GM12878 (cell line): ENCODE results near the gene PSMB10. TPM values are rescaled to one million over a fixed set of nuclear protein-coding genes. Genes with fewer than 3 reads are reported as not detected.
A peak's percentile ranks its signal among the peaks of the same experiment; 100 is the strongest.

Experiments
- CREB1 ChIP-seq: IDR thresholded peaks from 2 replicates; pipeline ENCODE4 v1.6.1; 2012; ENCODE audit warnings: low read depth, mild to moderate bottlenecking, inconsistent platforms
- E2F4 ChIP-seq: IDR thresholded peaks from 2 replicates; pipeline ENCODE4 v1.6.1; 2012; ENCODE audit warnings: low read depth, low read length, improper control_type of control experiment
- HDAC6 ChIP-seq: fragments of 200-600 bp; sonication (generic); IDR thresholded peaks from one replicate; pipeline ENCODE4 v1.8.0; 2017; ENCODE audit warnings: antibody characterized with exemption; ENCODE audit not compliant: unreplicated experiment
- IKZF2 ChIP-seq, 2 experiments: fragments of 450-650 bp; IDR thresholded peaks; 2 replicates each; pipeline ENCODE4 v1.6.1; 2017; ENCODE audit warnings: mild to moderate bottlenecking in 2 of 2, moderate library complexity in 2 of 2
- JUND ChIP-seq: IDR thresholded peaks from 2 replicates; pipeline ENCODE4 v1.6.1; 2012; ENCODE audit warnings: low read depth, mild to moderate bottlenecking, low read length, improper control_type of control experiment, moderate library complexity
- KDM1A ChIP-seq: fragments of 200-600 bp; sonication (generic); IDR thresholded peaks from 2 replicates; pipeline ENCODE4 v1.6.1; 2016; ENCODE audit warnings: borderline replicate concordance
- MEF2B ChIP-seq: fragments of 450-650 bp; IDR thresholded peaks from 2 replicates; pipeline ENCODE4 v1.6.1; 2018; ENCODE audit warnings: mild to moderate bottlenecking, moderate library complexity; ENCODE audit not compliant: partially characterized antibody, poor library complexity, severe bottlenecking
- NFYB ChIP-seq: IDR thresholded peaks from 2 replicates; pipeline ENCODE4 v1.6.1; 2011; ENCODE audit warnings: low read depth, mild to moderate bottlenecking, low read length, improper control_type of control experiment, moderate library complexity; ENCODE audit not compliant: insufficient read depth
- NRF1 ChIP-seq: conservative IDR thresholded peaks from 2 replicates; pipeline ENCODE4 v1.6.1; 2011; ENCODE audit warnings: mild to moderate bottlenecking, low read depth, low read length, improper control_type of control experiment
- POU2F2 ChIP-seq: IDR thresholded peaks from 3 replicates; pipeline ENCODE4 v1.6.1; 2011; ENCODE audit warnings: low read depth, mild to moderate bottlenecking, low read length, borderline replicate concordance
- RB1 ChIP-seq: fragments of 450-650 bp; formaldehyde crosslinking; IDR thresholded peaks from 2 replicates; pipeline ENCODE4 v1.6.1; 2017; ENCODE audit warnings: mild to moderate bottlenecking, borderline replicate concordance
- SMAD1 ChIP-seq: fragments of 450-650 bp; IDR thresholded peaks from 2 replicates; pipeline ENCODE4 v1.6.1; 2018; ENCODE audit warnings: mild to moderate bottlenecking, low read depth; ENCODE audit not compliant: partially characterized antibody
- USF2 ChIP-seq: IDR thresholded peaks from 2 replicates; pipeline ENCODE4 v1.6.1; 2011; ENCODE audit warnings: low read depth, low read length, improper control_type of control experiment, borderline replicate concordance
- WRNIP1 ChIP-seq: IDR thresholded peaks from 2 replicates; pipeline ENCODE4 v1.6.1; 2011; ENCODE audit warnings: low read depth, low read length, improper control_type of control experiment, borderline replicate concordance
- YY1 ChIP-seq: IDR thresholded peaks from 2 replicates; pipeline ENCODE4 v1.6.1; 2011; ENCODE audit warnings: low read depth, mild to moderate bottlenecking, low read length
- ZNF207 ChIP-seq: fragments of 450-650 bp; IDR thresholded peaks from 2 replicates; pipeline ENCODE4 v1.6.1; 2014; ENCODE audit warnings: antibody characterized with exemption, mild to moderate bottlenecking, borderline replicate concordance
- polyA plus RNA-seq, 11 experiments: library from polyadenylated mRNA; depleted of rRNA in 4 of 11; unstranded in 6 of 11; stranded (reverse) in 5 of 11; fragments of >200 nt; fragmentation: Nextera tagmentation in 4 of 11; fragmentation: Illumina TruSeq in 1 of 11; extraction: Ambion mirVana in 4 of 11; extraction: Trizol in 1 of 11; gene quantifications; 1 replicate in 1 of 11; 2 replicates in 10 of 11; pipeline versions ENCODE4 v1.2.1 to v1.2.3, GENCODE V29; 2011 to 2016; ENCODE audit warnings: inconsistent platforms in 2 of 11, missing spikeins in 2 of 11, low read depth in 1 of 11
- total RNA-seq, 4 experiments: library from RNA; depleted of rRNA in 3 of 4; stranded (reverse); fragments of >200 nt in 3 of 4; fragmentation: Illumina TruSeq in 1 of 4; extraction: Trizol in 1 of 4; gene quantifications; 2 replicates each; pipeline versions ENCODE4 v1.2.1 to v1.2.3, GENCODE V29; 2013 to 2021
- TF ChIP-seq, protein P1 (sequence below): fragments of 450-650 bp; conservative IDR thresholded peaks from 2 replicates; pipeline ENCODE4 v1.6.1; 2017; ENCODE audit warnings: mild to moderate bottlenecking, moderate library complexity
- TF ChIP-seq, protein P2 (sequence below): IDR thresholded peaks from 2 replicates; pipeline ENCODE4 v1.6.1; 2012; ENCODE audit warnings: low read length, inconsistent platforms
- TF ChIP-seq, protein P3 (sequence below): fragments of 450-650 bp; IDR thresholded peaks from 2 replicates; pipeline ENCODE4 v1.6.1; 2017; ENCODE audit warnings: mild to moderate bottlenecking, low read depth, inconsistent platforms; ENCODE audit not compliant: poor library complexity, severe bottlenecking

Gene PSMB10
- total and polyA plus RNA-seq, 10 of the 15 experiments (the other 5 are each of a cell fraction or from before 2014, with no cell fraction given): 24.1 to 308 (median 151) TPM

GRCh38 chr16:67935402-67936123 lies 1.1 kb downstream of the PSMB10 start (continued):
- TF ChIP-seq, protein P1, sequence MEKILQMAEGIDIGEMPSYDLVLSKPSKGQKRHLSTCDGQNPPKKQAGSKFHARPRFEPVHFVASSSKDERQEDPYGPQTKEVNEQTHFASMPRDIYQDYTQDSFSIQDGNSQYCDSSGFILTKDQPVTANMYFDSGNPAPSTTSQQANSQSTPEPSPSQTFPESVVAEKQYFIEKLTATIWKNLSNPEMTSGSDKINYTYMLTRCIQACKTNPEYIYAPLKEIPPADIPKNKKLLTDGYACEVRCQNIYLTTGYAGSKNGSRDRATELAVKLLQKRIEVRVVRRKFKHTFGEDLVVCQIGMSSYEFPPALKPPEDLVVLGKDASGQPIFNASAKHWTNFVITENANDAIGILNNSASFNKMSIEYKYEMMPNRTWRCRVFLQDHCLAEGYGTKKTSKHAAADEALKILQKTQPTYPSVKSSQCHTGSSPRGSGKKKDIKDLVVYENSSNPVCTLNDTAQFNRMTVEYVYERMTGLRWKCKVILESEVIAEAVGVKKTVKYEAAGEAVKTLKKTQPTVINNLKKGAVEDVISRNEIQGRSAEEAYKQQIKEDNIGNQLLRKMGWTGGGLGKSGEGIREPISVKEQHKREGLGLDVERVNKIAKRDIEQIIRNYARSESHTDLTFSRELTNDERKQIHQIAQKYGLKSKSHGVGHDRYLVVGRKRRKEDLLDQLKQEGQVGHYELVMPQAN: peak; percentile 57; the same call in 1 of the 2 replicates
- TF ChIP-seq NFYB (0 out of 2 replicates have a peak, but pooled peaks have one; percentile 10), WRNIP1 (no peak), MEF2B (peak; percentile 10), SMAD1 (no peak), RB1 (peak; percentile 80; the same call in 1 of the 2 replicates), IKZF2 (IDR thresholded peaks at IDR 0.05) (no peak), YY1 (peak; percentile 87), KDM1A (no peak), HDAC6 (no peak), CREB1 (peak; percentile 67), JUND (no peak), POU2F2 (no peak; the same call in 2 of the 3 replicates), USF2 (peak; percentile 77), ZNF207 (peak; percentile 36; the same call in 1 of the 2 replicates), E2F4 (no peak), NRF1 (no peak)
- TF ChIP-seq, protein P2, sequence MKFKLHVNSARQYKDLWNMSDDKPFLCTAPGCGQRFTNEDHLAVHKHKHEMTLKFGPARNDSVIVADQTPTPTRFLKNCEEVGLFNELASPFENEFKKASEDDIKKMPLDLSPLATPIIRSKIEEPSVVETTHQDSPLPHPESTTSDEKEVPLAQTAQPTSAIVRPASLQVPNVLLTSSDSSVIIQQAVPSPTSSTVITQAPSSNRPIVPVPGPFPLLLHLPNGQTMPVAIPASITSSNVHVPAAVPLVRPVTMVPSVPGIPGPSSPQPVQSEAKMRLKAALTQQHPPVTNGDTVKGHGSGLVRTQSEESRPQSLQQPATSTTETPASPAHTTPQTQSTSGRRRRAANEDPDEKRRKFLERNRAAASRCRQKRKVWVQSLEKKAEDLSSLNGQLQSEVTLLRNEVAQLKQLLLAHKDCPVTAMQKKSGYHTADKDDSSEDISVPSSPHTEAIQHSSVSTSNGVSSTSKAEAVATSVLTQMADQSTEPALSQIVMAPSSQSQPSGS: no peak
- TF ChIP-seq, protein P3, sequence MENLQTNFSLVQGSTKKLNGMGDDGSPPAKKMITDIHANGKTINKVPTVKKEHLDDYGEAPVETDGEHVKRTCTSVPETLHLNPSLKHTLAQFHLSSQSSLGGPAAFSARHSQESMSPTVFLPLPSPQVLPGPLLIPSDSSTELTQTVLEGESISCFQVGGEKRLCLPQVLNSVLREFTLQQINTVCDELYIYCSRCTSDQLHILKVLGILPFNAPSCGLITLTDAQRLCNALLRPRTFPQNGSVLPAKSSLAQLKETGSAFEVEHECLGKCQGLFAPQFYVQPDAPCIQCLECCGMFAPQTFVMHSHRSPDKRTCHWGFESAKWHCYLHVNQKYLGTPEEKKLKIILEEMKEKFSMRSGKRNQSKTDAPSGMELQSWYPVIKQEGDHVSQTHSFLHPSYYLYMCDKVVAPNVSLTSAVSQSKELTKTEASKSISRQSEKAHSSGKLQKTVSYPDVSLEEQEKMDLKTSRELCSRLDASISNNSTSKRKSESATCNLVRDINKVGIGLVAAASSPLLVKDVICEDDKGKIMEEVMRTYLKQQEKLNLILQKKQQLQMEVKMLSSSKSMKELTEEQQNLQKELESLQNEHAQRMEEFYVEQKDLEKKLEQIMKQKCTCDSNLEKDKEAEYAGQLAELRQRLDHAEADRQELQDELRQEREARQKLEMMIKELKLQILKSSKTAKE: no peak
